IMR-90 (cell line): Measurements from ENCODE around the gene CPB2. TPM values are rescaled to one million over a fixed set of nuclear protein-coding genes. Genes with fewer than 3 reads are reported as not detected.

Experiments used
- ATAC-seq: fragments of 200-7000 bp; cut with Tn5 transposase; 2 replicates; pipeline ENCODE4 v1.9.1; 2020; ENCODE audit warnings: low read depth, mild to moderate bottlenecking, moderate library complexity
- BruUV-seq: library from RNA; stranded (reverse); fragments of 400-500 nt; replicated peaks from 2 replicates; lab custom pipeline; 2021; lab: Mats Ljungman, UMichigan
- CTCF ChIA-PET: fragments of 300-600 bp; formaldehyde crosslinking; extraction: SDS; loops from one replicate; lab custom pipeline; 2021; ENCODE audit warnings: antibody characterized with exemption; lab: Yijun Ruan, JAX
- POLR2A ChIA-PET: fragments of 300-600 bp; sonication (Branson Sonifier 250); formaldehyde crosslinking; loops from one replicate; lab custom pipeline; 2022; ENCODE audit warnings: antibody characterized with exemption; ENCODE audit not compliant: unreplicated experiment; lab: Charles Lee
- DNase-seq: peaks from one replicate; pipeline ENCODE4 v3.0.0; 2013
- H2AFZ ChIP-seq: replicated peaks from 2 replicates; pipeline ENCODE3; 2013; ENCODE audit warnings: low read length, mild to moderate bottlenecking; ENCODE audit not compliant: poor library complexity
- H2AK5ac ChIP-seq: 2 replicates; pipeline ENCODE4 v1.6.1; 2013; ENCODE audit warnings: low read depth, low read length, inconsistent platforms
- H2AK9ac ChIP-seq: replicated peaks from 2 replicates; pipeline ENCODE3; 2013; ENCODE audit warnings: mild to moderate bottlenecking, low read depth, low read length, moderate library complexity; ENCODE audit not compliant: poor library complexity
- H2BK120ac ChIP-seq: 2 replicates; pipeline ENCODE4 v1.6.1; 2013; ENCODE audit warnings: low read depth, low read length, inconsistent platforms
- H2BK15ac ChIP-seq: 3 replicates; pipeline ENCODE4 v1.6.1; 2013; ENCODE audit warnings: low read depth, low read length, inconsistent platforms
- H2BK20ac ChIP-seq: 2 replicates; pipeline ENCODE4 v1.6.1; 2013; ENCODE audit warnings: low read depth, mild to moderate bottlenecking, inconsistent platforms, low read length, moderate library complexity
- H2BK5ac ChIP-seq: 2 replicates; pipeline ENCODE4 v1.6.1; 2013; ENCODE audit warnings: mild to moderate bottlenecking, low read depth, low read length, inconsistent platforms; ENCODE audit not compliant: poor library complexity, severe bottlenecking
- H3K14ac ChIP-seq: replicated peaks from 2 replicates; pipeline ENCODE4 v1.6.1; 2013; ENCODE audit warnings: low read depth, low read length, inconsistent platforms
- H3K18ac ChIP-seq: 2 replicates; pipeline ENCODE4 v1.6.1; 2013; ENCODE audit warnings: low read depth, low read length, control low read depth
- H3K23ac ChIP-seq: 2 replicates; pipeline ENCODE4 v1.6.1; 2013; ENCODE audit warnings: low read depth, low read length, inconsistent platforms
- H3K27ac ChIP-seq: 2 replicates; pipeline ENCODE4 v1.5.1; 2013; ENCODE audit warnings: mild to moderate bottlenecking, control low read depth, low read length; ENCODE audit not compliant: insufficient read depth
- H3K27me3 ChIP-seq: 2 replicates; pipeline ENCODE4 v1.6.1; 2013; ENCODE audit warnings: low read length; ENCODE audit not compliant: control insufficient read depth, insufficient read depth
- H3K36me3 ChIP-seq: 2 replicates; pipeline ENCODE4 v1.6.1; 2013; ENCODE audit warnings: low read length, mixed read lengths; ENCODE audit not compliant: control insufficient read depth, insufficient read depth
- H3K4ac ChIP-seq: 2 replicates; pipeline ENCODE4 v1.6.1; 2013; ENCODE audit warnings: low read depth, low read length, inconsistent platforms
- H3K4me1 ChIP-seq: 2 replicates; pipeline ENCODE4 v1.6.1; 2013; ENCODE audit warnings: low read length, mixed read lengths; ENCODE audit not compliant: control insufficient read depth, insufficient read depth
- H3K4me2 ChIP-seq: 2 replicates; pipeline ENCODE4 v1.6.1; 2013; ENCODE audit warnings: low read depth, mild to moderate bottlenecking, control low read depth, low read length, moderate library complexity
- H3K4me3 ChIP-seq: 2 replicates; pipeline ENCODE4 v1.5.1; 2013; ENCODE audit warnings: low read depth, mild to moderate bottlenecking, control low read depth, low read length, moderate library complexity; ENCODE audit not compliant: insufficient read depth
- H3K56ac ChIP-seq: 2 replicates; pipeline ENCODE4 v1.6.1; 2013; ENCODE audit warnings: low read length, inconsistent platforms; ENCODE audit not compliant: insufficient read depth; ENCODE audit errors: extremely low read depth
- H3K79me1 ChIP-seq, 2 experiments: 2 replicates each; pipeline ENCODE4 v1.6.1; 2013; ENCODE audit warnings: low read length in 2 of 2, inconsistent platforms in 1 of 2, low read depth in 1 of 2
- H3K9ac ChIP-seq: 2 replicates; pipeline ENCODE4 v1.6.1; 2013; ENCODE audit warnings: low read depth, low read length, control low read depth
- H3K9me1 ChIP-seq: 2 replicates; pipeline ENCODE4 v1.6.1; 2013; ENCODE audit warnings: low read length, inconsistent platforms; ENCODE audit not compliant: insufficient read depth
- H3K9me3 ChIP-seq: 2 replicates; pipeline ENCODE4 v1.6.1; 2013; ENCODE audit warnings: low read length; ENCODE audit not compliant: control insufficient read depth, insufficient read depth
- H4K20me1 ChIP-seq: 2 replicates; pipeline ENCODE4 v1.6.1; 2013; ENCODE audit warnings: low read length, inconsistent platforms; ENCODE audit not compliant: insufficient read depth
- H4K5ac ChIP-seq: 2 replicates; pipeline ENCODE4 v1.6.1; 2013; ENCODE audit warnings: mild to moderate bottlenecking, low read depth, low read length, control low read depth
- H4K8ac ChIP-seq, 2 experiments: 2 replicates each; pipeline ENCODE4 v1.6.1; 2013; ENCODE audit warnings: low read depth in 2 of 2, low read length in 2 of 2, control low read depth in 1 of 2, inconsistent platforms in 1 of 2
- H4K91ac ChIP-seq: 2 replicates; pipeline ENCODE4 v1.6.1; 2013; ENCODE audit warnings: low read depth, low read length, inconsistent platforms; ENCODE audit not compliant: insufficient read depth
- CEBPB ChIP-seq: IDR thresholded peaks from 2 replicates; pipeline ENCODE4 v1.6.1; 2012; ENCODE audit warnings: low read depth, low read length, improper control_type of control experiment
- CHD1 ChIP-seq: IDR thresholded peaks from 2 replicates; pipeline ENCODE4 v1.6.1; 2012; ENCODE audit warnings: low read depth, low read length, improper control_type of control experiment
- CTCF ChIP-seq: conservative IDR thresholded peaks from 2 replicates; pipeline ENCODE4 v1.5.1; 2012; ENCODE audit warnings: mild to moderate bottlenecking, low read depth, low read length, improper control_type of control experiment
- ELK1 ChIP-seq: fragments of 150-350 bp; IDR thresholded peaks from 2 replicates; pipeline ENCODE4 v1.6.1; 2016; ENCODE audit warnings: low read depth, mild to moderate bottlenecking, low read length, moderate library complexity, borderline replicate concordance
- MAFK ChIP-seq: IDR thresholded peaks from 2 replicates; pipeline ENCODE4 v1.6.1; 2012; ENCODE audit warnings: low read depth, low read length, improper control_type of control experiment
- MXI1 ChIP-seq: IDR thresholded peaks from 2 replicates; pipeline ENCODE4 v1.6.1; 2012; ENCODE audit warnings: low read depth, mild to moderate bottlenecking, low read length, moderate library complexity, borderline replicate concordance
- POLR2A ChIP-seq: IDR thresholded peaks from 2 replicates; pipeline ENCODE4 v1.6.1; 2012; ENCODE audit warnings: mild to moderate bottlenecking, low read depth, low read length
- RAD21 ChIP-seq: IDR thresholded peaks from 2 replicates; pipeline ENCODE4 v1.6.1; 2012; ENCODE audit warnings: low read length, improper control_type of control experiment
- RCOR1 ChIP-seq: IDR thresholded peaks from 2 replicates; pipeline ENCODE4 v1.6.1; 2012; ENCODE audit warnings: mild to moderate bottlenecking, low read length, improper control_type of control experiment; ENCODE audit not compliant: insufficient replicate concordance
- RFX5 ChIP-seq: IDR thresholded peaks from 2 replicates; pipeline ENCODE4 v1.8.0; 2012; ENCODE audit warnings: low read depth, mild to moderate bottlenecking, low read length, moderate library complexity
- SMC3 ChIP-seq: fragments of 150-350 bp; IDR thresholded peaks from 2 replicates; pipeline ENCODE4 v1.6.1; 2016; ENCODE audit warnings: low read depth, mild to moderate bottlenecking, antibody characterized with exemption, low read length, moderate library complexity
- WGBS, 2 experiments: methylation state at CpG; one replicate each; pipeline versions ENCODE4 v1.1.5 to v1.1.7; 2013; ENCODE audit warnings: missing lambda C conversion rate in 2 of 2; ENCODE audit not compliant: insufficient read length in 1 of 2; ENCODE audit errors: extremely low coverage in 2 of 2; 5-methylcytosine and 5-hydroxymethylcytosine counted together
- dilution Hi-C: fragments of 300-500 bp; cut with HindIII; formaldehyde crosslinking; loops from one replicate; pipeline ENCODE4 v1.14.3; 2018; ENCODE audit warnings: low sequenced_read_pairs; ENCODE audit not compliant: unreplicated experiment
- in situ Hi-C: fragments of 300-500 bp; cut with MboI; formaldehyde crosslinking; loops from 3 replicates; pipeline ENCODE4 v1.14.3; 2019; ENCODE audit warnings: low sequenced_read_pairs, inconsistent platforms, mixed read lengths
- intact Hi-C: fragments of 100-400 bp; cut with micrococcal nuclease; formaldehyde crosslinking; loops from 2 replicates; pipeline ENCODE4 v1.10.0; 2022
- polyA plus RNA-seq, 3 experiments: library from polyadenylated mRNA; depleted of rRNA; stranded (reverse); fragments of >200 nt; gene quantifications; 2 replicates each; pipeline ENCODE4 v1.2.3, GENCODE V29; 2012; ENCODE audit warnings: low replicate concordance in 1 of 3
- total RNA-seq: library from RNA; depleted of rRNA; stranded (reverse); fragments of >200 nt; gene quantifications from 2 replicates; pipeline ENCODE4 v1.2.3, GENCODE V29; 2012

Gene CPB2
- total and polyA plus RNA-seq, 2 of the 4 experiments (the other 2 are of a cell fraction), result not detected

GRCh38 chr13:46006688-46007452 lies 98.0 kb downstream of the CPB2 start:
- DNase-seq, result peak; percentile 4
- dilution Hi-C loops, result no loop called here
- WGBS, 2 experiments, result 83% methylated on average over 2 of the region's 6 CpGs; no CpG with 5 or more reads in 1 of the 2 experiments

More at GRCh38 chr13:46006688-46007452, 98.0 kb downstream of the CPB2 start:
- intact Hi-C loops (no loop called here), in situ Hi-C loops (no loop called here)
- no peak overlapping the region for H2AFZ ChIP-seq
- H3K4ac ChIP-seq, result no peak overlapping the region
- H4K8ac ChIP-seq, result no peak overlapping the region
- ChIA-PET POLR2A (no interaction called here), CTCF (no interaction called here)
- no peak overlapping the region for H3K14ac ChIP-seq
- no peak for ATAC-seq
- H3K27ac ChIP-seq, result no peak overlapping the region
- H3K4me2 ChIP-seq, result no peak overlapping the region
- no peak overlapping the region for H2BK5ac ChIP-seq
- 0 out of 2 replicates have a peak, but pooled peaks cover 3% of the 10 kb centered on the region for H3K9me1 ChIP-seq
- H4K20me1 ChIP-seq, result no peaks in the 10 kb centered on the region
- H2BK120ac ChIP-seq, result no peak overlapping the region
- no peaks in the 10 kb centered on the region for H3K27me3 ChIP-seq
- no peak overlapping the region for H2AK5ac ChIP-seq
- H3K79me1 ChIP-seq, result no peaks in the 10 kb centered on the region; a peak in 1 of 4 replicates
- H3K36me3 ChIP-seq, result peaks cover 13% of the 10 kb centered on the region
- no TSS peak for BruUV-seq
- no peak overlapping the region for H2AK9ac ChIP-seq
- no peak overlapping the region for H2BK15ac ChIP-seq
- no peak overlapping the region for H3K23ac ChIP-seq
- no peak overlapping the region for H4K5ac ChIP-seq
- no peak for TF ChIP-seq SMC3
- TF ChIP-seq ELK1, result no peak
- no peak for TF ChIP-seq MAFK
- TF ChIP-seq CHD1, result no peak
- TF ChIP-seq CEBPB, result no peak
- TF ChIP-seq CTCF, result no peak
- no peak for TF ChIP-seq MXI1
- no peak for TF ChIP-seq POLR2A
- no peak for TF ChIP-seq RCOR1
- no peak for TF ChIP-seq RFX5
- no peak for TF ChIP-seq RAD21
- H3K4me3 ChIP-seq, result no peak overlapping the region
- H4K91ac ChIP-seq, result no peak overlapping the region
- H3K9me3 ChIP-seq, result no peaks in the 10 kb centered on the region
- no peak overlapping the region for H3K9ac ChIP-seq
- H3K18ac ChIP-seq, result no peak overlapping the region
- no peak overlapping the region for H3K56ac ChIP-seq
- H2BK20ac ChIP-seq, result no peak overlapping the region
- no peaks in the 10 kb centered on the region for H3K4me1 ChIP-seq
